Effector memory CD8-positive, alpha-beta T cell (primary cell): Measurements from ENCODE around the gene NECTIN1.

Experiments
- ATAC-seq: fragments of 150-1000 bp; cut with Tn5 transposase; replicated peaks from 2 replicates; pipeline ENCODE4 v1.10.0; 2021; ENCODE audit warnings: mild to moderate bottlenecking, moderate library complexity
- DNase-seq, 3 experiments: peaks; one replicate each; pipeline ENCODE4 v3.0.0; 2021
- H3K27ac Mint-ChIP-seq, 2 donors: one replicate each; pipeline ENCODE4 v1.8.0; 2022; ENCODE audit warnings: mild to moderate bottlenecking in 2 of 2, mixed read lengths in 2 of 2, moderate library complexity in 2 of 2
- H3K27me3 Mint-ChIP-seq, 2 donors: one replicate each; pipeline ENCODE4 v1.8.0; 2022; ENCODE audit warnings: mixed read lengths in 2 of 2
- H3K36me3 Mint-ChIP-seq: one replicate; pipeline ENCODE4 v1.8.0; 2022; ENCODE audit warnings: mild to moderate bottlenecking, moderate library complexity, mixed read lengths; ENCODE audit not compliant: insufficient read depth
- H3K4me1 Mint-ChIP-seq, 2 donors: one replicate each; pipeline ENCODE4 v1.8.0; 2022; ENCODE audit warnings: low read depth in 2 of 2, mixed read lengths in 2 of 2
- H3K4me3 Mint-ChIP-seq, 2 donors: one replicate each; pipeline ENCODE4 v1.8.0; 2022; ENCODE audit warnings: mild to moderate bottlenecking in 2 of 2, mixed read lengths in 2 of 2, moderate library complexity in 2 of 2
- H3K9me3 Mint-ChIP-seq, 2 donors: one replicate each; pipeline ENCODE4 v1.8.0; 2022; ENCODE audit warnings: mixed read lengths in 2 of 2

The NECTIN1 gene

DNA sequence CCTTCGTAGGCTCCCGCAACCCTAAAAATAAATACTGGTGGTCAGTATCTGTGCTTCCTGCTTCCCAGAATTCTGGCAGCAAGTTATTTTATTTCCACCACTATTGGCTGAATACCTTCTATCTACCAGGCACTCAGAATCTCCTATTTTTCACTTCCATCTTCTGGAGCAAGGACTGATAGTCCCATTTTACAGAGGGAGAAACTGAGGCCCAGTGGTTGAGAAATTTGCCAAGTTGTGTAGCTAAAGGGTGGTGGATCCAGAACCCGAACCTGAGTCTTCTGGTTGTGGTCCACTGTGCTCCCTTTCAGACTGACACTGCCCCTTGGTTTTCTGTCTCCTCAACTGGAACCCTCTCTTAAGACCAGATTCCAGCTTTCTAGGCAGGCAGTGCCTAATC is 31.6 kb downstream of the NECTIN1 start:
- Mint-ChIP-seq H3K27me3 (peaks cover 0 to 12% of the 10 kb centered on the region in 2 donors), H3K36me3 (peaks cover 3% of the 10 kb centered on the region), H3K27ac (peak overlapping the region; percentile 19 to 26), H3K9me3 (no peaks in the 10 kb centered on the region), H3K4me1 (peaks cover 27 to 29% of the 10 kb centered on the region in 2 donors), H3K4me3 (no peak overlapping the region)
- ATAC-seq: no peak
- no peak for DNase-seq

GRCh38 chr11:119696378-119697222 is 32.4 kb downstream of the NECTIN1 start:
- H3K4me3 Mint-ChIP-seq: no peak overlapping the region
- peaks cover 30 to 35% of the 10 kb centered on the region in 2 donors for H3K4me1 Mint-ChIP-seq
- H3K9me3 Mint-ChIP-seq: no peaks in the 10 kb centered on the region
- ATAC-seq (peak; percentile 57), DNase-seq (no peak)
- peaks cover 0 to 12% of the 10 kb centered on the region in 2 donors for H3K27me3 Mint-ChIP-seq
- H3K27ac Mint-ChIP-seq: peak overlapping the region; percentile 19 to 83
- peaks cover 9% of the 10 kb centered on the region for H3K36me3 Mint-ChIP-seq

DNA sequence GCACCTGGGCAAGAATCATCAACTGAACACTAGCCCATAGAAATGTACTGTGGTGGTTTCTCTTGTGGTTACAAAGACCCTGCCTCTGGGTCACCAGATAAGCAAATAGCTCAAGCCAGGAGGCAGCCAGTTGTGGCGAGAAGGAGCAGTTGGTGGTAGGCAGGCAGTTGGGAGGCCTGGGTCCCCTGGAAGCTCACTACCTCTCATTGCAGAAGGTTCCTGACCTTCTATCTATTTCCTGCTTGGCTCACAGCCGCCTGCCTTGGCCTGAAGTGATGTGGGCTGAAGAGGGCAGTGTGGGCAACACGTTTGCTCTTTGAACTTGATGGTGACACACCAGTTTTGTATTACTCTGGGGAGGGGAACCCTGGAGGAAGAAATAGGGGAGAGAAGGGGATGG is 34.7 kb downstream of the NECTIN1 start:
- peaks cover 40 to 44% of the 10 kb centered on the region in 2 donors for H3K4me1 Mint-ChIP-seq
- DNase-seq: no peak
- no peak overlapping the region for H3K4me3 Mint-ChIP-seq
- ATAC-seq: no peak
- no peaks in the 10 kb centered on the region for H3K9me3 Mint-ChIP-seq
- H3K27ac Mint-ChIP-seq: peak overlapping the region in 1 of 2 donors; percentile 63
- H3K36me3 Mint-ChIP-seq: peaks cover 15% of the 10 kb centered on the region
- peaks cover 0 to 13% of the 10 kb centered on the region in 2 donors for H3K27me3 Mint-ChIP-seq

GRCh38 chr11:119693253-119693815 is 35.7 kb downstream of the NECTIN1 start:
- Mint-ChIP-seq H3K27ac (peak overlapping the region; percentile 49 to 63), H3K36me3 (peaks cover 15% of the 10 kb centered on the region), H3K9me3 (no peaks in the 10 kb centered on the region), H3K4me3 (peak overlapping the region in 1 of 2 donors; percentile 26), H3K4me1 (peaks cover 40 to 47% of the 10 kb centered on the region in 2 donors), H3K27me3 (peaks cover 5 to 23% of the 10 kb centered on the region in 2 donors)
- DNase-seq: no peak
- ATAC-seq: no peak

DNA sequence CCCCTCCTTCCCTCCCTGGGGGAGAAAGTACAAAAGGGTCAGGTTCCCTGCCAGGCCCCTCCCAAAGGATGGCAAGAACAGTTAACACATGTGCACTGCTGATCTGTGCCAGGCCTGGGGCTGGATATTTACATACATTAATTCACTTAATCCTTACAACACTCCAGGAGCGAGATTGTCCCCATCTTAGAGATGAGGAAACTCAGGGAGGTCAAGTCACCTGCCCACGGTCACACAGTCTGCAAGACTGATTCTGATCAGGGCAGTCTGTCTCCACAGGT is 36.5 kb downstream of the NECTIN1 start:
- Mint-ChIP-seq H3K27me3 (peaks cover 8 to 31% of the 10 kb centered on the region in 2 donors), H3K36me3 (peaks cover 15% of the 10 kb centered on the region), H3K27ac (peak overlapping the region in 1 of 2 donors; percentile 71), H3K4me1 (peaks cover 38 to 49% of the 10 kb centered on the region in 2 donors), H3K9me3 (no peaks in the 10 kb centered on the region), H3K4me3 (peak overlapping the region in 1 of 2 donors; percentile 63)
- DNase-seq (no peak), ATAC-seq (no peak)

- Mint-ChIP-seq H3K4me3 (peak overlapping the region; percentile 47 to 63), H3K27me3 (peaks cover 14 to 36% of the 10 kb centered on the region in 2 donors), H3K4me1 (peaks cover 35 to 53% of the 10 kb centered on the region in 2 donors), H3K27ac (peak overlapping the region in 1 of 2 donors; percentile 71), H3K36me3 (peaks cover 15% of the 10 kb centered on the region), H3K9me3 (no peaks in the 10 kb centered on the region)
- ATAC-seq (no peak), DNase-seq (no peak)
Observed at GRCh38 chr11:119691701-119692539, 37.1 kb downstream of the NECTIN1 start.

DNA sequence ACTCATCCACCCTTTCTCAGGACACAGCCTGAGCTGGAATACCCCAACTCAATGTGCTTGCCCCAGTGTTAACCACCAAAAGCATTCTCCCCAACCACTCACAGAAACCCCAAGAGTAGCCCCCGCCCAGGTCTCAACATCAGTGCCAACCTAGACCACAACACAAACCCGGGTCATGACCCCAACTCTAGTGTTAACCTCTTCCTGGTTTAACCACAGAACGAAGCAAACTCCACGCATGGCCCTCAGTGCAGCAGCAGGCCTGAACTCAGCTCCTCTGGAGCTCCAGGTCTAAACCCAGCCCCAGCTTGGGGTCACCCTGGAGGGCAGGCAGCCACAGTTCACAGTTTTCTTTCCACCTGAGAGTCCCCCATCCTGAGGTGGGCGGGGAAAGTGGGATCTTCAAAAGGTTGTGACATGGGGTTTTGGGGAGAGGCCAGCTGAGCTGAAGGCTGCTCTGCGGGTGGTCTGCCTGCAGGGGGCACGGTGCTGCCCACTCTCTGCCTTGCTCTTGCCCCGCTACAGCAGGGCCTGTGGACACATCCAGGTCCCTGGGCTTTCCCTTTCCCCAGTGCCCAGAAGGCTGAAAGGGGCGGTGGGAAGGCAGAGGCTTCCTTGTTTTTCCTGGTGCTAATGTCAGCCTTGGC is 37.9 kb downstream of the NECTIN1 start:
- DNase-seq (peak; percentile 29 to 61 (median 53)), ATAC-seq (peak; percentile 90)
- peaks cover 19% of the 10 kb centered on the region for H3K36me3 Mint-ChIP-seq
- H3K9me3 Mint-ChIP-seq: no peaks in the 10 kb centered on the region
- H3K4me1 Mint-ChIP-seq: peaks cover 35 to 60% of the 10 kb centered on the region in 2 donors
- H3K27ac Mint-ChIP-seq: peak overlapping the region; percentile 18 to 63
- peak overlapping the region; percentile 47 to 63 for H3K4me3 Mint-ChIP-seq
- peaks cover 20 to 44% of the 10 kb centered on the region in 2 donors for H3K27me3 Mint-ChIP-seq

GRCh38 chr11:119689302-119689701 is 39.7 kb downstream of the NECTIN1 start:
- DNase-seq (no peak), ATAC-seq (no peak)
- Mint-ChIP-seq H3K9me3 (no peaks in the 10 kb centered on the region), H3K4me3 (no peak overlapping the region), H3K27me3 (peaks cover 24 to 49% of the 10 kb centered on the region in 2 donors), H3K4me1 (peaks cover 29 to 67% of the 10 kb centered on the region in 2 donors), H3K27ac (no peak overlapping the region), H3K36me3 (peaks cover 19% of the 10 kb centered on the region)

DNA sequence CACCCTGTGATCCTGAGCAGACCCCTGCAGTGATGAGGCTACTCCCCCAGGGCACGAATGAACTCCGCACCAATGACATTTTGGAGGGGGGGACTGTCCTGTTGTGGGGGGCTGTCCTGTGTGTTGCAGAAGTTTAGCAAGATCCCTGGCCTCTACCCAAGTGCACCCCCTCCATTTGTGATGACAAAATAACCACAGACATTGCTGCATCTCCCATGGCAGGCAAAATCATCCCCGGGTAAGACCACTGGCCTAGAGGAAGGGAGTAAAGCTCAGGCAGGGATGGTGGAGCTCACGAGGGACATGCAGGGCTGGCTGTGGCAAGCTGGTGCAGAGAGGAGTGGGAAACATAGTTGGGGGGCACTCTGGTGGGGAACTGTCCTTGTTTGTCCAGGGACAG is 40.6 kb downstream of the NECTIN1 start:
- ATAC-seq (no peak), DNase-seq (no peak)
- peaks cover 24 to 44% of the 10 kb centered on the region in 2 donors for H3K27me3 Mint-ChIP-seq
- peaks cover 26 to 67% of the 10 kb centered on the region in 2 donors for H3K4me1 Mint-ChIP-seq
- peaks cover 19% of the 10 kb centered on the region for H3K36me3 Mint-ChIP-seq
- H3K9me3 Mint-ChIP-seq: no peaks in the 10 kb centered on the region
- H3K27ac Mint-ChIP-seq: no peak overlapping the region
- H3K4me3 Mint-ChIP-seq: peak overlapping the region in 1 of 2 donors; percentile 21

DNA sequence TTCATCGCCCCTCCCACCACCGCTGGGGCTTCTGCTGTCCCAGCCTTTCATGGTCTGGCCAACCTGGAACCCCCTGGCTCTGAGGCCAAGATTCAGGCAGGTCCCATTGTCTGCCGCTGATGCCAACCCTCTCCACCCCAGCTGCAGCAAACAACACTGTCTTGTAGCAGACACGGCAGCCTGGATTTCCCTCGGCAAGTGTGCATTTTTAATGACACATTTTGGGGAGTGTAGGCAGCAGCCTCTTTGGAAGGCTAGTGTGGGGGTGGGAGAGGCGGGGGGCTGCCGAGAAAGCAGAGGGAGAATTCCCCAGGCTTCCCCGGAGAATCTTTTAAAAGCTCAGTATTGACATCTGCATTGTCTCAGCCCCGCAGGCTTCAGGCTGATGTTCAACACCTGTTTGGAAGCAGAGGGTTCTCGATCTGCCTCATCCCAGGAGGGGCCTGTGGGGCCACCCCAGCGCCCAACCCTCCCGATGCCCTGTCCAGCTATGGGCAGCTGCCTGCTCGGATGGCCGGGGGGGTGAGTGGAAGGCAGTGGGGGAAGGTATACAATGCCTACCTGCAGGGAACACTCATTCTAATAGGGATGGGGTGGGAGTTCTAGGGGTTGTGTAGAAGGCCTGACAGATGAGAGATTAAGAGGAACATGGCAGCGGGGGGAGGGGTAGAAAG is 41.5 kb downstream of the NECTIN1 start:
- ATAC-seq (no peak), DNase-seq (no peak)
- Mint-ChIP-seq H3K4me3 (peak overlapping the region in 1 of 2 donors; percentile 38), H3K9me3 (no peaks in the 10 kb centered on the region), H3K27me3 (peaks cover 24 to 37% of the 10 kb centered on the region in 2 donors), H3K27ac (peak overlapping the region in 1 of 2 donors; percentile 66), H3K4me1 (peaks cover 22 to 59% of the 10 kb centered on the region in 2 donors), H3K36me3 (peaks cover 19% of the 10 kb centered on the region)

- ATAC-seq (no peak), DNase-seq (no peak)
- peaks cover 16 to 49% of the 10 kb centered on the region in 2 donors for H3K4me1 Mint-ChIP-seq
- H3K36me3 Mint-ChIP-seq: peaks cover 12% of the 10 kb centered on the region
- H3K4me3 Mint-ChIP-seq: peak overlapping the region in 1 of 2 donors; percentile 67
- no peaks in the 10 kb centered on the region for H3K9me3 Mint-ChIP-seq
- peak overlapping the region in 1 of 2 donors; percentile 77 for H3K27ac Mint-ChIP-seq
- peaks cover 24 to 37% of the 10 kb centered on the region in 2 donors for H3K27me3 Mint-ChIP-seq
Observed at GRCh38 chr11:119686177-119686882, 42.7 kb downstream of the NECTIN1 start.
